Astrocyte of the hippocampus (primary cell): Measurements from ENCODE around the gene PTGES2.

ENCODE experiments used
- DNase-seq: peaks from one replicate; pipeline ENCODE4 v3.0.0; 2011; ENCODE audit warnings: low read depth, low spot score

PTGES2 gene

GRCh38 chr9:128103589-128103962 is 24.0 kb downstream of the PTGES2 start:
- DNase-seq: no peak

GRCh38 chr9:128102861-128103588 is 24.5 kb downstream of the PTGES2 start:
- DNase-seq: no peak

- DNase-seq: no peak
These were observed 25.3 kb downstream of the PTGES2 start for GRCh38 chr9:128102196-128102595.

GRCh38 chr9:128101690-128102089 is 25.8 kb downstream of the PTGES2 start:
- DNase-seq: no peak

GRCh38 chr9:128101231-128101661 is 26.3 kb downstream of the PTGES2 start:
- no peak for DNase-seq

- DNase-seq: no peak
These were observed 26.9 kb downstream of the PTGES2 start for GRCh38 chr9:128100581-128100980.

- DNase-seq: peak; percentile 20
These were observed 27.5 kb downstream of the PTGES2 start for GRCh38 chr9:128099932-128100491.

GRCh38 chr9:128099231-128099931 is 28.1 kb downstream of the PTGES2 start:
- peak; percentile 64 for DNase-seq

GRCh38 chr9:128098297-128099230 is 29.0 kb downstream of the PTGES2 start:
- DNase-seq: peak; percentile 98

- no peak for DNase-seq
These were observed 29.8 kb downstream of the PTGES2 start for GRCh38 chr9:128097543-128098296.

- no peak for DNase-seq
These were observed 30.7 kb downstream of the PTGES2 start for GRCh38 chr9:128096616-128097536.

GRCh38 chr9:128094950-128095544 is 32.5 kb downstream of the PTGES2 start:
- DNase-seq: no peak

- DNase-seq: peak; percentile 98
These were observed 33.2 kb downstream of the PTGES2 start for GRCh38 chr9:128094166-128094949.

- no peak for DNase-seq
These were observed 34.5 kb downstream of the PTGES2 start for GRCh38 chr9:128093011-128093410.

- DNase-seq: no peak
These were observed 35.1 kb downstream of the PTGES2 start for GRCh38 chr9:128092199-128092977.

- DNase-seq: peak; percentile 64
These were observed 36.0 kb downstream of the PTGES2 start for GRCh38 chr9:128091571-128091970.

- DNase-seq: peak; percentile 96
These were observed 36.4 kb downstream of the PTGES2 start for GRCh38 chr9:128091144-128091543.

- no peak for DNase-seq
These were observed 38.2 kb downstream of the PTGES2 start for GRCh38 chr9:128089299-128089698.
